ENCODE measurements around the gene ACTN2.

DNA sequence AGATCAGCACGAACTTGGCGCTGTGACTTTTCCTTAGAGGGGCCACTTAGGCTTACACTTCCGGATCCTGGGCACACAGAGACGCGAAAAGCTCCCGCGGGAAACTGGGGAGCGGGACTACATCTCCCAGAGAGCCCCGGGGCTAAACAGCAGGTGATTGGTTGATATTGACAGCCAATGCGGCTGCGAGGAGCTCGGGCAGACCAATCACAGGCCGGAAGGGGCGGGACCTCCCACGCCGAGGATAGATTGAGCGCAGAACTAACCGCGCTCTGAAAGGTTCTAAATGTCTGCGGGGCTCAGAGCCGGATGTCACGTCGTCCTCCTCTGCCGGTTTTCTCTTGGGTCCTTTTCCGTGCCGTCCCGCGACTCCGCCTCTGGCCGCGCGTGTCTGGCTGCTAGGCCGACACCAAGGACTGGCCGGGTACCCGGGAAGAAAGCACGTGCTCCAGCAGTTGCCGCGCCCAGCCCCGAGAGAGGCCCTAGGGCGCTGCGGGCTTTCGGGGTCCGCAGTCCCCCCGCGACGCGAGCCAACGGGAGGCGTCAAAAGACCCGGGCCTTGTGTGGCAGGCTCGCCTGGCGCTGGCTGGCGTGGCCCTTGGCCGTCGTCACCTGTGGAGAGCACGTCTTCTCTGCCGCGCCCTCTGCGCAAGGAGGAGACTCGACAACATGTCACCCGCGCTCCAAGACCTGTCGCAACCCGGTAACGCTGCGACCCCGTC, 108.9 kb downstream of the ACTN2 start, which contains the start of gene MTR:
- TF ChIP-seq, protein P1, sequence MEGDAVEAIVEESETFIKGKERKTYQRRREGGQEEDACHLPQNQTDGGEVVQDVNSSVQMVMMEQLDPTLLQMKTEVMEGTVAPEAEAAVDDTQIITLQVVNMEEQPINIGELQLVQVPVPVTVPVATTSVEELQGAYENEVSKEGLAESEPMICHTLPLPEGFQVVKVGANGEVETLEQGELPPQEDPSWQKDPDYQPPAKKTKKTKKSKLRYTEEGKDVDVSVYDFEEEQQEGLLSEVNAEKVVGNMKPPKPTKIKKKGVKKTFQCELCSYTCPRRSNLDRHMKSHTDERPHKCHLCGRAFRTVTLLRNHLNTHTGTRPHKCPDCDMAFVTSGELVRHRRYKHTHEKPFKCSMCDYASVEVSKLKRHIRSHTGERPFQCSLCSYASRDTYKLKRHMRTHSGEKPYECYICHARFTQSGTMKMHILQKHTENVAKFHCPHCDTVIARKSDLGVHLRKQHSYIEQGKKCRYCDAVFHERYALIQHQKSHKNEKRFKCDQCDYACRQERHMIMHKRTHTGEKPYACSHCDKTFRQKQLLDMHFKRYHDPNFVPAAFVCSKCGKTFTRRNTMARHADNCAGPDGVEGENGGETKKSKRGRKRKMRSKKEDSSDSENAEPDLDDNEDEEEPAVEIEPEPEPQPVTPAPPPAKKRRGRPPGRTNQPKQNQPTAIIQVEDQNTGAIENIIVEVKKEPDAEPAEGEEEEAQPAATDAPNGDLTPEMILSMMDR (IDR thresholded peaks at IDR 0.05; ENCODE audit: borderline replicate concordance, extremely low read depth, low read length, poor library complexity, severe bottlenecking): no peak
- no peak for TF ChIP-seq EZH2 (IDR thresholded peaks at IDR 0.05; ENCODE audit: borderline replicate concordance, low read depth, low read length, severe bottlenecking)

Data from DND-41 (cell line).